HepG2 (cell line): ENCODE data around the gene MRO. TPM values are rescaled to one million over a fixed set of nuclear protein-coding genes. Genes with fewer than 3 reads are reported as not detected.

Experiments
- ATAC-seq: fragments of 200-7000 bp; cut with Tn5 transposase; 3 replicates; pipeline ENCODE4 v1.9.1; 2020; ENCODE audit warnings: mild to moderate bottlenecking, moderate library complexity
- BruUV-seq: library from RNA; stranded (reverse); fragments of 400-500 nt; replicated peaks from 2 replicates; lab custom pipeline; 2021; lab: Mats Ljungman, UMichigan
- CTCF ChIA-PET: fragments of 300-600 bp; formaldehyde crosslinking; extraction: SDS; loops from one replicate; lab custom pipeline; 2021; ENCODE audit warnings: low total read pairs, inconsistent platforms, low intra/inter-chr PET ratio; lab: Yijun Ruan, JAX
- POLR2A ChIA-PET: fragments of 350-600 bp; sonication (Branson Sonifier 250); formaldehyde crosslinking; loops from one replicate; lab custom pipeline; 2020; ENCODE audit warnings: antibody characterized with exemption, inconsistent platforms; lab: Yijun Ruan, JAX
- DNase-seq: peaks from one replicate; pipeline ENCODE4 v3.0.0-alpha.2; 2015; ENCODE audit warnings: low spot score
- FAIRE-seq: peaks from 3 replicates; lab custom pipeline; 2011; peaks lifted over from hg19 to GRCh38; lab: Jason Lieb, UNC
- H2AFZ ChIP-seq: one replicate; pipeline ENCODE4 v1.6.1; 2011; ENCODE audit warnings: low read length, inconsistent platforms
- H3K27ac ChIP-seq: fragments of 300-600 bp; 3 replicates; pipeline ENCODE4 v1.8.0; 2011; ENCODE audit warnings: mixed run types, mild to moderate bottlenecking, mixed read lengths, low read length, inconsistent platforms; ENCODE audit not compliant: insufficient read depth; ENCODE audit errors: extremely low read length
- H3K27me3 ChIP-seq, 2 experiments: fragments of 200-600 bp in 1 of 2; 2 replicates in 1 of 2; 3 replicates in 1 of 2; pipeline versions ENCODE4 v1.6.0 to v1.8.0; 2011; ENCODE audit warnings: low read length in 2 of 2, mild to moderate bottlenecking in 2 of 2, moderate library complexity in 2 of 2, inconsistent platforms in 1 of 2; ENCODE audit not compliant: insufficient read depth in 2 of 2, control insufficient read depth in 1 of 2
- H3K36me3 ChIP-seq, 2 experiments: fragments of 200-600 bp in 1 of 2; replicated peaks in 1 of 2; 2 replicates in 1 of 2; 3 replicates in 1 of 2; pipeline versions ENCODE4 v1.5.1 to v1.8.0; 2011; ENCODE audit warnings: low read length in 2 of 2, inconsistent platforms in 1 of 2; ENCODE audit not compliant: insufficient read depth in 2 of 2, control insufficient read depth in 1 of 2
- H3K4me1 ChIP-seq: 2 replicates; pipeline ENCODE4 v1.5.1; 2012; ENCODE audit warnings: low read length, inconsistent platforms; ENCODE audit not compliant: insufficient read depth
- H3K4me2 ChIP-seq: 2 replicates; pipeline ENCODE4 v1.6.0; 2011; ENCODE audit warnings: low read depth, low read length, inconsistent platforms
- H3K4me3 ChIP-seq, 3 experiments: fragments of 200-600 bp in 1 of 3; sonication (generic), shearing (Covaris generic) in 1 of 3; replicated peaks in 1 of 3; 2 replicates each; pipeline ENCODE4 v1.5.1; 2011 to 2016; ENCODE audit warnings: low read length in 3 of 3, inconsistent platforms in 2 of 3, low read depth in 2 of 3, mild to moderate bottlenecking in 2 of 3, control low read depth in 1 of 3, mixed read lengths in 1 of 3; ENCODE audit not compliant: insufficient read depth in 1 of 3
- H3K79me2 ChIP-seq: one replicate; pipeline ENCODE4 v1.6.1; 2011; ENCODE audit warnings: low read length, inconsistent platforms; ENCODE audit not compliant: insufficient read depth
- H3K9ac ChIP-seq: 2 replicates; pipeline ENCODE4 v1.6.0; 2011; ENCODE audit warnings: mild to moderate bottlenecking, low read depth, low read length, inconsistent platforms; ENCODE audit not compliant: insufficient read depth
- H3K9me3 ChIP-seq: 2 replicates; pipeline ENCODE4 v1.5.1; 2012; ENCODE audit warnings: mild to moderate bottlenecking, low read length
- H4K20me1 ChIP-seq: 2 replicates; pipeline ENCODE4 v1.6.0; 2011; ENCODE audit warnings: inconsistent platforms, mild to moderate bottlenecking, low read length, moderate library complexity; ENCODE audit not compliant: insufficient read depth
- MED13 ChIP-seq: sonication (generic); formaldehyde crosslinking; IDR thresholded peaks from 2 replicates; pipeline ENCODE4 v1.5.0; 2020; ENCODE audit warnings: missing genetic modification reagents
- MTA3 ChIP-seq: sonication (generic); formaldehyde crosslinking; IDR thresholded peaks from 2 replicates; pipeline ENCODE4 v1.4.0; 2020; ENCODE audit warnings: missing genetic modification reagents
- NFE2L1 ChIP-seq: sonication (generic); formaldehyde crosslinking; IDR thresholded peaks from 2 replicates; pipeline ENCODE4 v1.4.0; 2020; ENCODE audit warnings: missing genetic modification reagents, mild to moderate bottlenecking, borderline replicate concordance
- PREB ChIP-seq: sonication (generic); formaldehyde crosslinking; IDR thresholded peaks from 2 replicates; pipeline ENCODE4 v1.4.0; 2020; ENCODE audit warnings: missing genetic modification reagents
- RXRB ChIP-seq: IDR thresholded peaks from 2 replicates; pipeline ENCODE4 v1.6.1; 2016; ENCODE audit warnings: borderline replicate concordance, missing genetic modification reagents, missing compliant biosample characterization
- SNAPC2 ChIP-seq: sonication (generic); formaldehyde crosslinking; IDR thresholded peaks from 2 replicates; pipeline ENCODE4 v1.8.1; 2022; ENCODE audit warnings: mild to moderate bottlenecking, missing genetic modification reagents
- U2AF1 ChIP-seq: fragments of 200-400 bp; formaldehyde crosslinking; optimal IDR thresholded peaks from 2 replicates; pipeline ENCODE3; 2017; ENCODE audit warnings: mild to moderate bottlenecking, low read depth, low read length
- WGBS: methylation state at CpG from one replicate; pipeline ENCODE4 v1.1.6; 2017; ENCODE audit warnings: low lambda C conversion rate; 5-methylcytosine and 5-hydroxymethylcytosine counted together
- in situ Hi-C: cut with HindIII; loops from 2 replicates; pipeline ENCODE4 v1.10.0; 2017; ENCODE audit warnings: low pct_unique_long_range_greater_than_20kb; ENCODE audit not compliant: extremely low pct_ligation_motif_present
- intact Hi-C: fragments of 100-400 bp; cut with micrococcal nuclease; formaldehyde crosslinking; loops from one replicate; pipeline ENCODE4 v1.10.0; 2022; ENCODE audit not compliant: unreplicated experiment
- polyA plus RNA-seq, 8 experiments: library from polyadenylated mRNA; depleted of rRNA in 3 of 8; stranded (reverse) in 7 of 8; unstranded in 1 of 8; fragments of >200 nt; fragmentation: Illumina TruSeq in 4 of 8; extraction: Trizol in 4 of 8; gene quantifications; 2 replicates each; pipeline versions ENCODE4 v1.2.1 to v1.2.3, GENCODE V29; 2011 to 2016; ENCODE audit warnings: low read depth in 4 of 8, missing spikeins in 1 of 8, mixed read lengths in 1 of 8; ENCODE audit not compliant: insufficient read depth in 1 of 8
- total RNA-seq, 5 experiments: library from RNA; depleted of rRNA; stranded (reverse); fragments of >200 nt; fragmentation: Illumina TruSeq; extraction: Trizol; gene quantifications; 2 replicates each; pipeline ENCODE4 v1.2.3, GENCODE V29; 2016; ENCODE audit warnings: low read depth in 1 of 5

The MRO gene
- total and polyA plus RNA-seq, 2 of the 13 experiments (the other 11 are each of a cell fraction or from before 2014, with no cell fraction given) = not detected

- CTCF ChIA-PET = no interaction called here
- DNase-seq (no peak), ATAC-seq (no peak), FAIRE-seq (no peak)
- Histone ChIP-seq H3K27me3 (no peaks in the 10 kb centered on the region), H3K4me2 (no peak overlapping the region), H3K9me3 (no peaks in the 10 kb centered on the region), H3K36me3 (no peaks in the 10 kb centered on the region), H3K4me3 (no peak overlapping the region), H3K79me2 (no peaks in the 10 kb centered on the region), H4K20me1 (no peaks in the 10 kb centered on the region), H3K4me1 (peaks cover 5% of the 10 kb centered on the region; the same call in 1 of the 2 replicates), H2AFZ (no peak overlapping the region), H3K27ac (no peak overlapping the region), H3K9ac (no peak overlapping the region)
- TF ChIP-seq NFE2L1 (no peak), RXRB (CRISPR knock-in tag) (no peak), U2AF1 (no peak), SNAPC2 (no peak), MED13 (CRISPR knock-in tag) (no peak), PREB (CRISPR knock-in tag) (no peak), MTA3 (CRISPR knock-in tag) (no peak)
- in situ Hi-C loops (no loop called here), intact Hi-C loops (no loop called here)
- POLR2A ChIA-PET = no interaction called here
- no TSS peak for BruUV-seq
- WGBS = 30% methylated on average over 10 of the region's 10 CpGs
Measured at GRCh38 chr18:50793641-50794565, 25.9 kb downstream of the MRO start.
